Mesenchymal stem cell (in vitro differentiated cells and primary cell): Measurements from ENCODE around the gene DYNC2LI1.

Source experiments
- DNase-seq: peaks from one replicate; pipeline ENCODE4 v3.0.0-alpha.2; 2013
- H2AFZ ChIP-seq: one replicate; pipeline ENCODE4 v1.6.1; 2013; ENCODE audit warnings: low read depth, mild to moderate bottlenecking, control low read depth, inconsistent platforms, low read length, moderate library complexity
- H2AK5ac ChIP-seq: 2 replicates; pipeline ENCODE4 v1.6.1; 2013; ENCODE audit warnings: low read length, moderate library complexity, mild to moderate bottlenecking, inconsistent platforms; ENCODE audit not compliant: severe bottlenecking
- H2BK120ac ChIP-seq: one replicate; pipeline ENCODE4 v1.6.1; 2013; ENCODE audit warnings: low read depth, mild to moderate bottlenecking, inconsistent platforms, low read length, moderate library complexity
- H2BK12ac ChIP-seq, 2 experiments: one replicate each; pipeline ENCODE4 v1.6.1; 2013; ENCODE audit warnings: inconsistent platforms in 2 of 2, low read length in 2 of 2, mild to moderate bottlenecking in 2 of 2, moderate library complexity in 2 of 2, control low read depth in 1 of 2
- H2BK15ac ChIP-seq: one replicate; pipeline ENCODE4 v1.6.1; 2013; ENCODE audit warnings: mild to moderate bottlenecking, low read depth, inconsistent platforms; ENCODE audit not compliant: poor library complexity, severe bottlenecking
- H2BK5ac ChIP-seq: 2 replicates; pipeline ENCODE4 v1.6.1; 2013; ENCODE audit warnings: low read depth, mild to moderate bottlenecking, low read length, control low read depth, inconsistent platforms; ENCODE audit not compliant: poor library complexity, severe bottlenecking
- H3K14ac ChIP-seq, 2 experiments: one replicate each; pipeline ENCODE4 v1.6.1; 2013; ENCODE audit warnings: inconsistent platforms in 2 of 2, low read length in 2 of 2, control low read depth in 1 of 2, mild to moderate bottlenecking in 1 of 2, moderate library complexity in 1 of 2
- H3K18ac ChIP-seq, 2 experiments: one replicate each; pipeline ENCODE4 v1.6.1; 2013; ENCODE audit warnings: inconsistent platforms in 2 of 2, low read length in 2 of 2, control low read depth in 1 of 2, low read depth in 1 of 2, mild to moderate bottlenecking in 1 of 2
- H3K23ac ChIP-seq, 2 experiments: one replicate each; pipeline ENCODE4 v1.6.1; 2013; ENCODE audit warnings: inconsistent platforms in 2 of 2, low read length in 2 of 2, mild to moderate bottlenecking in 2 of 2, moderate library complexity in 2 of 2, control low read depth in 1 of 2
- H3K27ac ChIP-seq: 2 replicates; pipeline ENCODE4 v1.5.1; 2013; ENCODE audit warnings: mild to moderate bottlenecking, moderate library complexity, low read length, control low read depth, inconsistent platforms; ENCODE audit not compliant: poor library complexity, severe bottlenecking
- H3K27me3 ChIP-seq, 2 experiments: 2 replicates each; pipeline versions ENCODE4 v1.6.1 to v1.7.0; 2013; ENCODE audit warnings: low read length in 2 of 2, mild to moderate bottlenecking in 2 of 2, moderate library complexity in 2 of 2, control low read depth in 1 of 2, inconsistent platforms in 1 of 2; ENCODE audit not compliant: control insufficient read depth in 1 of 2, insufficient read depth in 1 of 2
- H3K36me3 ChIP-seq, 2 experiments: 2 replicates each; pipeline versions ENCODE4 v1.6.1 to v1.7.0; 2013; ENCODE audit warnings: low read length in 2 of 2, control low read depth in 1 of 2, inconsistent platforms in 1 of 2, low read depth in 1 of 2, mild to moderate bottlenecking in 1 of 2; ENCODE audit not compliant: insufficient read depth in 2 of 2, control insufficient read depth in 1 of 2
- H3K4ac ChIP-seq, 2 experiments: one replicate each; pipeline ENCODE4 v1.6.1; 2013; ENCODE audit warnings: inconsistent platforms in 2 of 2, low read length in 2 of 2, mild to moderate bottlenecking in 2 of 2, moderate library complexity in 2 of 2, control low read depth in 1 of 2, low read depth in 1 of 2
- H3K4me1 ChIP-seq: 2 replicates; pipeline ENCODE4 v1.6.1; 2013; ENCODE audit warnings: low read depth, low read length, control low read depth; ENCODE audit not compliant: control insufficient read depth, insufficient read depth
- H3K4me2 ChIP-seq: 2 replicates; pipeline ENCODE4 v1.6.1; 2013; ENCODE audit warnings: low read length, mild to moderate bottlenecking, inconsistent platforms; ENCODE audit not compliant: poor library complexity, severe bottlenecking
- H3K4me3 ChIP-seq, 2 experiments: 2 replicates each; pipeline versions ENCODE4 v1.5.1 to v1.7.0; 2013; ENCODE audit warnings: low read length in 2 of 2, mild to moderate bottlenecking in 2 of 2, control low read depth in 1 of 2, low read depth in 1 of 2; ENCODE audit not compliant: insufficient read depth in 1 of 2
- H3K79me1 ChIP-seq: replicated peaks from 2 replicates; pipeline ENCODE4 v1.6.1; 2013; ENCODE audit warnings: mild to moderate bottlenecking, control low read depth, low read length, inconsistent platforms; ENCODE audit not compliant: poor library complexity, severe bottlenecking
- H3K9ac ChIP-seq: 2 replicates; pipeline ENCODE4 v1.7.0; 2013; ENCODE audit warnings: mild to moderate bottlenecking, low read length, moderate library complexity
- H3K9me3 ChIP-seq: 2 replicates; pipeline ENCODE4 v1.7.0; 2013; ENCODE audit warnings: mild to moderate bottlenecking, low read length; ENCODE audit not compliant: control insufficient read depth
- H4K8ac ChIP-seq: one replicate; pipeline ENCODE4 v1.6.1; 2013; ENCODE audit warnings: inconsistent platforms, mild to moderate bottlenecking, low read length, moderate library complexity
- H4K91ac ChIP-seq: one replicate; pipeline ENCODE4 v1.6.1; 2013; ENCODE audit warnings: mild to moderate bottlenecking, low read length, inconsistent platforms
- WGBS: methylation state at CpG from one replicate; pipeline ENCODE4 v1.1.7; 2013; ENCODE audit warnings: mixed read lengths; 5-methylcytosine and 5-hydroxymethylcytosine counted together

The DYNC2LI1 gene

GRCh38 chr2:43806719-43807031 is 32.8 kb downstream of the DYNC2LI1 start:
- Histone ChIP-seq H2BK15ac (no peak overlapping the region), H3K4me3 (no peak overlapping the region), H3K79me1 (no peaks in the 10 kb centered on the region), H3K4me1 (no peaks in the 10 kb centered on the region), H3K18ac (no peak overlapping the region), H3K36me3 (peaks cover 3 to 76% of the 10 kb centered on the region in 2 experiments), H2BK12ac (no peak overlapping the region), H2AK5ac (no peak overlapping the region), H2BK5ac (no peak overlapping the region), H2BK120ac (no peak overlapping the region), H3K4ac (no peak overlapping the region), H4K91ac (no peak overlapping the region), H3K27me3 (no peaks in the 10 kb centered on the region), H3K4me2 (no peak overlapping the region), H3K14ac (no peak overlapping the region), H2AFZ (no peak overlapping the region), H3K9me3 (no peaks in the 10 kb centered on the region), H3K27ac (no peak overlapping the region), H3K9ac (no peak overlapping the region), H4K8ac (no peak overlapping the region), H3K23ac (no peak overlapping the region)
- no peak for DNase-seq
- WGBS, result 100% methylated on average over 1 of the region's 2 CpGs

- Histone ChIP-seq H3K14ac (no peak overlapping the region), H2BK5ac (no peak overlapping the region), H3K9ac (no peak overlapping the region), H3K36me3 (peaks cover 3 to 49% of the 10 kb centered on the region in 2 experiments), H3K23ac (no peak overlapping the region), H3K4me3 (no peak overlapping the region), H3K79me1 (no peaks in the 10 kb centered on the region), H3K4me1 (no peaks in the 10 kb centered on the region), H2BK12ac (no peak overlapping the region), H4K8ac (no peak overlapping the region), H3K4me2 (no peak overlapping the region), H3K27ac (no peak overlapping the region), H4K91ac (no peak overlapping the region), H3K9me3 (no peaks in the 10 kb centered on the region), H2AK5ac (no peak overlapping the region), H3K4ac (no peak overlapping the region), H2AFZ (no peak overlapping the region), H2BK15ac (no peak overlapping the region), H3K18ac (no peak overlapping the region), H2BK120ac (no peak overlapping the region), H3K27me3 (no peaks in the 10 kb centered on the region)
- DNase-seq, result no peak
- 78% methylated on average over 1 of the region's 2 CpGs for WGBS
Measured at GRCh38 chr2:43810452-43810851, 36.6 kb downstream of the DYNC2LI1 start.

GRCh38 chr2:43810888-43811287 is 37.0 kb downstream of the DYNC2LI1 start:
- Histone ChIP-seq H3K9me3 (no peaks in the 10 kb centered on the region), H3K79me1 (no peaks in the 10 kb centered on the region), H2AFZ (no peak overlapping the region), H3K27ac (no peak overlapping the region), H2BK15ac (no peak overlapping the region), H4K8ac (no peak overlapping the region), H3K36me3 (peaks cover 3 to 47% of the 10 kb centered on the region in 2 experiments), H3K23ac (no peak overlapping the region), H3K4me1 (no peaks in the 10 kb centered on the region), H3K4me2 (no peak overlapping the region), H2BK12ac (no peak overlapping the region), H3K4me3 (no peak overlapping the region), H2BK5ac (no peak overlapping the region), H3K14ac (no peak overlapping the region), H3K18ac (no peak overlapping the region), H3K9ac (no peak overlapping the region), H2AK5ac (no peak overlapping the region), H3K4ac (no peak overlapping the region), H2BK120ac (no peak overlapping the region), H3K27me3 (no peaks in the 10 kb centered on the region), H4K91ac (no peak overlapping the region)
- no peak for DNase-seq
- no CpG with 5 or more reads among the region's 1 CpG for WGBS

GRCh38 chr2:43812006-43812405 is 38.2 kb downstream of the DYNC2LI1 start:
- Histone ChIP-seq H3K36me3 (peaks cover 3 to 37% of the 10 kb centered on the region in 2 experiments), H3K4me2 (no peak overlapping the region), H4K8ac (no peak overlapping the region), H3K79me1 (no peaks in the 10 kb centered on the region), H3K14ac (no peak overlapping the region), H4K91ac (no peak overlapping the region), H3K18ac (no peak overlapping the region), H3K4me3 (no peak overlapping the region), H3K4me1 (no peaks in the 10 kb centered on the region), H2AK5ac (no peak overlapping the region), H3K4ac (no peak overlapping the region), H2BK5ac (no peak overlapping the region), H3K27me3 (no peaks in the 10 kb centered on the region), H2BK120ac (no peak overlapping the region), H2BK12ac (no peak overlapping the region), H2AFZ (no peak overlapping the region), H3K23ac (no peak overlapping the region), H2BK15ac (no peak overlapping the region), H3K27ac (no peak overlapping the region), H3K9me3 (no peaks in the 10 kb centered on the region), H3K9ac (no peak overlapping the region)
- 100% methylated on average over 1 of the region's 2 CpGs for WGBS
- no peak for DNase-seq
